GF-D8 (cell line): Measurements from ENCODE around the gene MVB12A.

Experiments
- DNase-seq: peaks from one replicate; lab custom pipeline; 2025; lab: John Stamatoyannopoulos, UW

MVB12A gene

DNA sequence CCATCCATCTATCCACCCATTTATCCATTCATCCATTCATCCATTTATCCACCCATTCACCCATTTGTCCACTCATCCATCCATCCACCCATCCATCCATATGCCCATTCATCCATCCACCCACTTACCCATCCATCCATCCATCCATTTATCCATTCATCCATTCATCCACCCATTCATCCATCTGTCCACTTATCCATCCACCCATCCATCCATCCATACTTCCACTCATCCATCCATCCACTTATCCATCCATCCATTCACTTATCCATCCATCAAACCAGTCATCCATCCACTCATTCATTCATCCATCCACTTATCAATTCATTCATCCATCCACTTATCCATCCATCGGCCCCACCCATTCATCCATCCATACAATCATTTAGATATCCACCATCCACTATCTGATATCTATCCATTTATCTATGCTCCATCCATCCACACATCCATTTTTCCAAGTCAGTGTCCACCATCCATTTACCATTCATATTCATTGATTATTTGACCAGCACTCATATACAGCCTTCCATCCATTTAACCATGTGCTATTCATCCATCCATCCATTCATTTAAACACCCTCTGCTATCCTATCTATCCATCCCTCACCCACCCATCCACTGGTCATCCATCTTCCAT lies 25.8 kb downstream of the MVB12A start:
- no peak for DNase-seq

DNA sequence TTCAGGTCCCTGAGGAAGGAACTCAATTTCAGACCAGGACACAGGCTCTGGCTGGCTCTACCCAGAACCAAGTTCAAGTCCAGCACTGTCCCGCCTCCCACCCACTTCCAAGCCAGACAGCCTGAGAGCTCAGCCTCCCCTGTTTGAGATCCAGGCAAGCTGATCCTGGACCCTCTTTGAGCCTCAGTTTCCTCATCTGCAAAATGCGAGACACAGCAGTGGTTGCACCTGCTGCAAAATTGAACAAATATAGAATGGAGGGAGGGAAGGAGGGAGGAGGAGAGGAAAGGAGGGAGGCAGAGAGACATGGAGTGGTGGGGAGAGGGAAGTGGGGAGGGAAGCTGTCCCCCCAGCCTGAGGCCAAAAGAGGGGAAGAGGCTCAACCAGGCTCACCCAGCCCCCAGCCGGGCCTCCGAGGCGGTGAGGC lies 27.9 kb downstream of the MVB12A start:
- no peak for DNase-seq

DNA sequence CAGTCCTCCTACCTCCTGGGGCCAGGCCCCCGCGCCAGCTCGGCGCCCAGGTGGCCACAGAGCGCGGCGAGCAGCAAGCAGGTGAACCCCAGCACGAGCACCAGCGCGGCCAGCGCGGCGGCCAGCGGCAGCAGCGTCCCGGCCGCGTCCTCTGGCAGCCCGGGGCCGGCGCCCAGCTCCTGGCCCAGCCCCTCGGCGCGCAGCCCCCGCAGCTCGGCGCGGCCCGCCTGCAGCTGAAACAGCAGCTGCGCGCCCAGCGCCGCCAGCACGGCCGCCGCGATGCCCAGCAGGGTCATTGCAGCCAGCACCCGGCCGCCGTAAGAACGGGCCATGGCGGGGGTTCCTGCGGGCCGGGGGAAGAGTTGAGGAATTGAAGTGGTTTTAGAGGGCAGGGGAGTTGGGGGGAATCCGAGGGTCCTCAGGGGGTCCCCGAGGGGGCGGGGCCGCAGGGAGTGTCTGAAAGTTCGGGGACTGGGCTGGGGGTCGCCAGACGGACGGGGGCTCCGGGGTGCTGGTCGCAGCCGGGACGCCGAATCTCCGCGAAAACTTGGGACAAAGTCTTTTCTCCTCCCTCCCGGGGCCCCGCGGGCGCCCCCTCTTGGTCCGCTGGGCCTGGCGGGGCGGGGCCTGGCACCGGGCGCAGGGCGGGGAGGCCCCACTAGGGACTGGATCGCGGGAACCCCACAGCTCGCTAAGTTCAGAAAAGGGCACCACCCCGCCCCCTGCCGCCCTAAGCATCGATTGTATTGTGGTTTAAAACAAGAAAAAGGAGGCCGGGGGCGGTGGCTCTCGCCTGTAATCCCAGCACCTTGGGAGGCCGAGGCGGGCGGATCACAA lies 28.5 kb downstream of the MVB12A start, which contains the start of gene TMEM221:
Gene TMEM221, minus strand, starts transcription at position 538 of the 837 bp plus-strand sequence. Its CDS starts 206 bp downstream, at position 332.
- DNase-seq = no peak

DNA sequence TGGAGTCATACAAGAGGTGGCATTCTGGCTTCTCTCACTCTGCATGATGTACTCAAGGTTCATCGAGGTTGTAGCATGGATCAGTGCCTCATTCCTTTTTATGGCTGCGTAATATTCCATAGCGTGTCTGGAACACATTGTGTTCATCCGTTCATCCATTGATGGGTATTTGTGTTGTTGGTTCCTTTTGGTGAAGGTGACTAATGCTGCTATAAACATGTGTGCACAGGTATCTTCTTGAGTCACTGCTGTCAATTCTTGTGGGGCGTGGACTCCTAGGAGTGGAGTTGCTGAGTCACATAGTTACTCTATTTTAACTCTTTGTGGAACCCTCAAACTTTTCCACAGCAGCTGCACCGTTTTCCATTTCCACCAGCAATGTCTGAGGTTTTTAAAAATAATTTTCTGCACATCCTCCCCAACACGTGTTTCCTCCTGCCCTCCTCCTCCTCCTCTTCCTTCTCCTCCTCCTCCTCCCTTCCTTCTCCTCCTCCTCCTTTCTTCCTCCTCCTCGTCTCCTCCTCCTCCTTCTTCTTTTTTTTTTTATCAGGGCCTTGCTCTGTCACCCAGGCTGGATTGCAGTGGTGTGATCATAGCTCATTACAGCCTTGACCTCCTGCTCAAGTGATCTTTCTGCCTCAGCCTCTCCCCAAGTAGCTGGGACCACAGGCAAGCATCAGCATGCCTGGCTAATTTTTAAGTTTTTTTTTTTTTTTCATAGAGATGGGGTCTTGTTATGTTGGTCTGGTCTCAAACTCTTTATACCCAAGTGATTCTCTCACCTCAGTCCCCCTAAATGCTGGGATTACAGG lies 30.6 kb downstream of the MVB12A start:
- DNase-seq = peak; percentile 30

DNA sequence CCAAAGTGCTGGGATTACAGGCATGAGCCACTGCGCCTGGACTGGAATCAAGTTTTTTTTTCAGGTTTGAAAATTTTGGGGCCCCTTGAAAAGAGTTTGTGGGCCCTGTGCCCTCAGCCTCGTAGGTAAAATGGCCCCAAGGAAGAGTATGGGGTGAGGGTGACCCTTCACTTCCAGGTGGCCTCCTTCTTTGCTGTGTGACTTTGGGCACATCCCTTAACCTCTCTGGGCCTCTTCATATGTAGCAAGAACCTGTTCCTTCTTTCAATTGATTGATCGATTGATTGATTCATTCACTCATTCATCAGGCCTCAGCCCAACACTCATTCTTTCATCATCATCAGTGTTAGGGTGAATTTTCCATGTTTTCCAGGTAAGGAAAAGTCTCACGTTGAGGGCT lies 32.0 kb downstream of the MVB12A start:
- no peak for DNase-seq

DNA sequence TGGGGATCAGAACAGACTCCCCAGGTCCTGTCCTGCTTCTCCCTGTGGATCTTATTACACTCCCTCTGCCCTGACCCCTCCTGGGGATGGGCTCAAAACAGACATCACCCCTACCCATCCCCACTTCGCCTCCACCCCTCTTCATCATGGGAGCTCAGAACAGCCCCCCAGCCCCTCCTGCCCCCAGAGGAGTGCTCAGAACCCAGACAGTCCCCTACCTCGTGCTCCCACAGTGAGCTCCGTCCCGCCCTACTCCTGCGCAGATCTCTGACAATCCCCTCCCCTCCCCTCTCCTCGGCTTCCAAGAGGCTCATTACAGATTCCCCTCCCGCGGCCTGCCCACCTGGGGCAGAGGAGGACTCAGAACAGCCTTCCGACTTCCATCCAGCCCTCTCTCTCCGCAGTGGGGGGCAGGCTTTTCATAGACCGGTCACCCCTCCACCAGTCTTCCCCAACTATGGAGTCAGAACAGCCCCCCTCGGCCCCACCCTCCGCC lies 34.8 kb downstream of the MVB12A start:
- no peak for DNase-seq

DNA sequence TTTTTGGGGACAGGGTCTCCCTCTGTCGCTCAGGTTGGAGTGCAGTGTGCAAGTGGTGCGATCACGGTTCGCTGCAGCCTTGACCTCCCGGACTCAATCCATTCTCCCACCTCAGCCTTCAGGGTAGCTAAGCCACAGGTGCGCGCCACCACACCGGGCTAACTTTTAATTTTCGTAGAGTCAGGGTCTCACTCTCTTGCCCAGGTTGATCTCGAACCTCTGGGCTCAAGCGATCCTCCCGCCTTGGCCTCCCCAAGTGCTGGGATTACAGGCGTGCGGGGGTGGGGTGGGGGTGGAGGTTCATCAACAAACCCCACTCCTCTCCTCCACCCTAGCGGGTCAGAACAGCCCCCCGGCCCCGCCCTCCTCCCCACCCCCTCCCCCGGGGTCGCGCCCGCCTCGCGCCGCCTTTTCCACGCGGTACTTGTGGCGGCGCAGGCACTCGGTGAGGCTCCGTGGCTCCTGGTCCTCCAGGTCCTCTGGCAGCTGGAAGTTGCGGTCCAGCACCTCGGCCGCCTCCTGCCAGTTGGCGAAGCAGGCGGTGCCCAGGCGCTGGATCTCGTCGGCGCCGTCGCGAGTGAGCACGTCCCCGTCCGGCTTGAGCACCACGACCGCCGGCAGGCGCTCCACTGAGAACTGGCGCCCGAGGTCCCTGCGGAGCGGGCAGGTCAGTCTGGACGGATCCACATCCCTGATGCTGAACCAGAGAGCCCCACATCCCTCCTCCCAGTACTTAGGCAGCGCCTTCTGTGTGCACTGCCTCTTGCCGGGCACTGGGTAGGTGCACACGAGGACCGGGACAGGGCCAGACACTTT lies 35.7 kb downstream of the MVB12A start:
- no peak for DNase-seq

DNA sequence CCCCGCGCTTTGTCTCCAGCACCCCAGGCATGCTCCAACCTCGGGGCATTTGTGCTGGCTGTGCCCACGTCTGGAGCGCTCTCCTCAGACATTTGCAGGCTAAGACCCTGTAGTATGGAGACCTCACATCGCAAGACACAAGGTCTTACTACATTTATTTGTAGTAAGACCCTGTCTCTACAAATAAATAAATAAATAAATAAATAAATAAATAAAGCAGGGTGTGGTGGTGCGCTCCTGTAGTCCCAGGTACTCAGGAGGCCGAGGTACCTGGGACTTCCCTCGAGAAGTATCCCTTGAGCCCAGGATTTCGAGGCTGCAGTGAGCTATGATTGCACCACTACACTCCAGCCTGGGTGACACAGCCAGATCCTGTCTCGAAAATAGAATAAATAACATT lies 36.3 kb downstream of the MVB12A start:
- DNase-seq = no peak

DNA sequence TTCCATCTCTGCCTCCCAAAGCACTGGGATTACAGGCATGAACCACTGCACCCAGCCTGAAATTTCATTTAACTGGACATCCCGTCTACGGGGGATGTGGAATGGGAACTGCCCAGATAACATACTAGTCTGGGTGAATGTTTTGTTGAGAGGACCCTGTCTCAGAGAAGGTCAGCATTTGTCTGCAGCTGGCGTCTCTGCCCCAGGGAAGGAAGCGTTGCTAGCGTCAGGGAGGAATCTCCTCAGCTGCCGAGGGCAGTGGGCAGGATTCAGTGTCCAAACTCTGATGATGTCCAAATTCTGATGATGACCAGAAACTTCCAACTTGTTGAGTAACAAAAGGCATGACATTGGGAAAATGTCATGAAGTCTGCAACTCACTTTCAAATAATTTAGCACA lies 37.8 kb downstream of the MVB12A start:
- no peak for DNase-seq

DNA sequence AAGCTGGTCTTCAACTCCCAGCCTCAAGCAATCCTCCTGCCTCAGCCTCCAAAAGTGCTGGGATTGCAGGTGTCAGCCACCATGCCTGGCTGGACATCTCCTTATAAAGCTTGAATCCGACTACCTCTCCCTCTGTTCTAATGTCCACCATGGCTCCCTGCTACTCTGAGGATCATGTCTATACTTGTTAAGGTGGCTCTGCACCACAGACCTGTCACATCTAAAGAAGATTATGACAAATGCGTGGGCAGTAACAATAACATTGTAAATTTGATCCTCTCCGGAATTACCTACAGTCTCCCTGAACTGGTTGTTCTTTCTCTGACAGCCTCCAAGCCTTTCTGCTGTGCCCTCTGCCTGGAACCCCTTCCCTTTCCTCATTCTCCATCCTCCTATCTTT lies 39.1 kb downstream of the MVB12A start:
- no peak for DNase-seq

DNA sequence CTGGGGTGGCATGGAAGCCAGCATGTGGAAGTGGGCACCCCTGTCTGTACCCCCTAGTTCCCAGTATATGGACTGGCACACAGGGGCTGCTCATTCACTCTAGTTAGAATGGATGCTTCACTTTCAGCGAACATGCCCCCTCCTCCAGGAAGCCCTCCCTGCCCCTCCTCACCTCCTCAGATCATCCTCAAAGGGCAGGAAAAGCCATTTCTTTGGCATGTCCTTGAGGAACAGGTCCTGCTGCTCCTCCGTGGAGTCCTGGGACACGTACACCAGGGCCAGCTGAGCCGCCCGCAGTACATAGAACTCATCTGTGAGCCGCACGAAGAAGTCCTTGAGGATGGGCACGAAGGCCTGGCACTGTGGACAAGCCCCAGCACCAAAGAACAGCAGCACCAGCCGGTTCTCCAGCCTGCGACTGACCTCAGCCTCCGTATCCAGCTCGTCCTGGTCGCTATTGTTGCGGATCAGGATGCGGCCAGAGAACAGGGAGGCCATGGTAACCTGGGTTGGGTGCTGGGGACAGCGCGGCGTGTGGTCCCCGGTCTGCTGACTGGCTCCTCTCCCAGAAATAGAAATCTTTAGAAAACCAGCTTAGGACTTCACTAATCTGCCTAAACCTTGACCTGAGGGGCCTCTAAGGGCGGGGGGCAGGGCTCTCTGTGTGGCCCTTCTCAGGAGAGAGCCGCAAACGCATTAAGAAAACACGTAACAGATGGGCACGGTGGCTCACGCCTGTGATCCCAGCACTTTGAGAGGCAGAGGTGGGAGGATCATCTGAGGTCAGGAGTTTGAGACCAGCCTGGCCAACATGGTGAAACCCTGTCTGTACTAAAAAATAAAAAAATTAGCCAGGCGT lies 40.8 kb downstream of the MVB12A start, which contains the start of gene NXNL1:
Gene NXNL1, minus strand, starts transcription at position 555 of the 859 bp plus-strand sequence. Its CDS starts 57 bp downstream, at position 498.
- no peak for DNase-seq

DNA sequence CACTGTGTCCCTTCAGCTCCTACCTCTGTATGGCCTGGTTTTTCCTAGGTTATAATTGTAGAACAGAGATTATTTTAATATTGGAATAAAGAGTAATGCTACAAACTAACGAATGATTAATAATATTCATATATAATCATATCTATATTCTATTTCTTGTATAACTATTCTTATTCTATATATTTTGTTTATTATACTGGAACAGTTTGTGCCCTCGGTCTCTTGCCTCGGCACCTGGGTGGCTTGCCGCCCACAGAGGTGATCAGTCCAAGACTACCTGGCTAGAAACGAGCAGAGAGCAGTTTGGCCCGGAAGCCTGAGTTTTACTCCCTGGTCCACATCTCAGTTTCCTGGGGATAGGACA lies 46.6 kb downstream of the MVB12A start:
- DNase-seq = no peak

DNA sequence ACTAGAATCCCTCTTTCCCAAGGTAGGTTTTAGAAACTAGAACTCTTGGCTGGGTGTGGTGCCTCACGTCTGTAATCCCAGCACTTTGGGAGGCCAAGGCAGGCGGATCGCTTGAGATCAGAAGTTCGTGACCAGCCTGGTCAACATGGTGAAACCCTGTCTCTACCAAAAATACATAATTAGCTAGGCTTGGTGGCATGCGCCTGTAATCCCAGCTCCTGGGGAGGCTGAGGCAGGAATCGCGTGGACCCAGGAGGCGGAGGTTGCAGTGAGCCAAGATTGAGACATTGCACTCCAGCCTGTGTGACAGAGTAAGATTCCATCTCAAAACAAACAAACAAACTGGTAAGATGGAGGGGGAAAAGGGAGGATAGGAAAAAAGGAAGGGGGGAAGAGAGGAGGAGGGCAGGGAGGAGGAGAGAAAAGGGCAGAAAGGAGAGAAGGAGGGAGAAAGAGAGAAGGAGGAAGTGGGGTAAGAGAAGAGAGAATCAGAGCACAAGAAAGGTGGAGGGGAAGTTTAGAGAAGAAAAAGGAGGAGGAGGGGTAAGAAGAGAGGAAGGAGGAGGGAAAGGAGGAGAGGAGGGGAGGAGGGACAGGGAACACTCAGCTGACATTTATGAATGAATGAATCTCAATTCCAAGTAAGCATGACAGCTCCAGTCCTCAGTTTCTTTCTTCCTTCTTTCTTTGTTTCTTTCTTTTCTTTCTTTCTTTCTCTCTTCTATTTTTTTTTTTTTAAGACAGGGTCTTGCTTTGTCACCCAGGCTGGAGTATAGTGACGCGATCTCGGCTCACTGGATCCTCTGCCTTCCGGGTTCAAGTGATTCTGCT lies 47.8 kb downstream of the MVB12A start:
- no peak for DNase-seq

DNA sequence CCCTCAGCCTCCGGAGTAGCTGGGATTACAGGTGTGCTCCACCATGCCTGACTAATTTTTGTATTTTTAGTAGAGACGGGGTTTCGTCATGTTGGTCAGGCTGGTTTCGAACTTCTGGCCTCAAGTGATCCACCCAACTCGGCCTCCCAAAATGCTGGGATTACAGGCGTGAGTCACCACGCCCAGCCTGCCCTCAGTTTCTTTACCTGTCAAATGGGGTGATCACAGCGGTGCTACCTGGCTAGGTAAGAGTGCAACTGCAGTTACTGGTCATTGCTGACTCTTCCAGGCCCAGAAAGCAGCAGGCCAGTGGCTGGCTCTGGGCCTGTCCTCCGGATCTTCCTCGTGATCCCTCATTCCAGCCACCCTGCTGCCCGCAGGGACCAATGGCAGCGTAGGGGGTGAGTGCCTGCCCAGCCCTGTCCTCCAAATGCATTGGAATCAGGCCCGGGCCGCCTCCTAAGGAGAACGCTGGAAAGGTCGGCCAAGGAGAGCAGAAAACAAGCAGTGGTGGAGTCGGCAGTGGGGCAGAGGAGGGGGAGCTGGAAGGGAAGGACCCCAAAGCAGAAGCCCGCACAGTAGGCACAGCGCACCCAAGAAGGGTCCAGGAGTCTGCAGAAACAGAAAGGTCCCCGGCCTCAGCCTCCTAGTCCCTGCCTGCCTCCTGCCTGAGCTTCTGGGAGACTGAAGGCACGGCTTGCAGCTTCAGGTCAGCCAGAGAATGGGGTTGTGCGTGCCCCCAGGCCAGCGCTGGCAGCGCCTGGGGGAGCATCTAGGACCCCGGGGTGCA lies 48.6 kb downstream of the MVB12A start:
- DNase-seq = no peak

DNA sequence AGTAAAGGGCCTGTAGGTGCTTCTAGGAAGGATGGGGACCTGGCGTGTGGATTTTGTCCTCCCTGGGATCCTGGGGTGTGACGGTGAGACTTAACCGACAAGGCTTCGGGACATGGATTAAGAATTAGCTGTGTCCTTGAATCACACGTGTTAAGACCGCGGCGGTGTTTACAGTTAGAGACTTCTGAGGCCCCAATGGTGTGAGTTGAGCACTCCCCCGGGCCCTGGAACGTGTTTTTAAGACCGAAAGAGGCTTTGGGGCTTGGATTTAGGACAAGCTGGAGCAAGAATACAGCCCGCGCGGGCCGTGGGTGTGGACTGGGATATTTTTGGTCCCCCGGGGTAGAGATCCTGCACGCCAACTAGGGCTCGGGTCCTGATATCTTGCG lies 49.2 kb downstream of the MVB12A start:
- no peak for DNase-seq

DNA sequence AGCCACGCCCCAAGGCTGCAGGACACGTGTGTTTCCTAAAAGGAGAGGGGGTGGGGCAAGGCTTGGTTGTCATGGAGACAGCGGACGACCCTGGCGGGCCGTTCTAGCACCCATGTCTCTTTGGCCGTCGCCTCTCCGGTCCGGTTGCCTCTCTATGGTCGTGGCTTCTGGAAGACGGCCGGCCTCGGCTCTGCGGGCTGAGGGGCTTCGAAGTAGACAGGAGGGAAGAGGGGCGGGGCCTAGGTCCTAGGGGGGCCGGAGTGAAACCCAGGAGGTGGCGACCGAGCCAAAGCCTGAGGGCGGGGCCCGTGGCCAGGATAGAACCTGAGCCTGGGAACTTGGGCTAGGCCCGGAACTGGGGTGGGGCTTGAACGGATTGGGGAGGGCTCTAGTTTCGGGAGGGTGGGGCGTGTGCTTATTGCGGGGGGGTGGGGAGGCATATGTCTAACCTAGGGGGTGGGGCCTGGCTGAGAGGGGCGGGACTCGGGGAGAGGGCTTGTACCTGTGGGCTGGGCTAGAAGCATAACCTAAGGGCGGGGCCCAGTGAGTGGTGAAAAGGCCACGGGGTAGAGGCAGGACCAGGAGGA lies 49.7 kb downstream of the MVB12A start:
- peak; percentile 87 for DNase-seq

DNA sequence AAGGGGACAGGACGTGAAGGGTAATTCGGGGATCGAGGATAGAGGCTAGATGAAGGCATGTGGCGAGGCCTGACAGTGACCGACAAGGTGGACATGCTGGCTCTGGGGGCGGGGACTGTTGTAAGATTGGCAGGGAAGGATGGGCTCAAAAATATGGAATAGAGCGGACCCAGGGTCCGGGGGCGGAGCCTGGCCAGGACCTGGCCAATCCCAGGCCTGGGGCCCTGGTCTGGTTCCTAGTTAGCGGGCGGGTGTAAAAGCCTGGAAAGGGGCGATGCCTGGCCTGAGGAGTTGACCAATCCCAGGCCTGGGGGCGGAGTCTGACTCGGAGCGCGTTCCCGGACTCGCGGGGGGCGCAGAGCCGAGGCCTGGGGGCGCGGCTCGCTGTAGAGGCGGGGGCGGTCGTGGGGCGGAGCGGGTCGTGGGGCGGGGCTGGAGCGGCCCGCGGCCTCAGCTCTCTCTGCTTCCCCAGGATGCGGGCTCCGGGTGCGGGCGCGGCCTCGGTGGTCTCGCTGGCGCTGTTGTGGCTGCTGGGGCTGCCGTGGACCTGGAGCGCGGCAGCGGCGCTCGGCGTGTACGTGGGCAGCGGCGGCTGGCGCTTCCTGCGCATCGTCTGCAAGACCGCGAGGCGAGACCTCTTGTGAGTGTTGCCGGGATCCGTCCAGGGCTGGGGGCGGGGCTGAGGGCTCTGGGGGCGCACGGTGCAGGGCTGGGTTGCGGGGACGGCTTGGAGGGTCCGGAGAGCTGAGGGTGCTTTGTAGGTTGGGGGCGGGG lies 50.4 kb downstream of the MVB12A start, which contains the start of gene SLC27A1:
Gene SLC27A1, plus strand, starts transcription at position 457 of the 774 bp plus-strand sequence. Its CDS starts 17 bp downstream, at position 474.
- DNase-seq = peak; percentile 92
